ENCODE results near the gene EMC6.

DNA sequence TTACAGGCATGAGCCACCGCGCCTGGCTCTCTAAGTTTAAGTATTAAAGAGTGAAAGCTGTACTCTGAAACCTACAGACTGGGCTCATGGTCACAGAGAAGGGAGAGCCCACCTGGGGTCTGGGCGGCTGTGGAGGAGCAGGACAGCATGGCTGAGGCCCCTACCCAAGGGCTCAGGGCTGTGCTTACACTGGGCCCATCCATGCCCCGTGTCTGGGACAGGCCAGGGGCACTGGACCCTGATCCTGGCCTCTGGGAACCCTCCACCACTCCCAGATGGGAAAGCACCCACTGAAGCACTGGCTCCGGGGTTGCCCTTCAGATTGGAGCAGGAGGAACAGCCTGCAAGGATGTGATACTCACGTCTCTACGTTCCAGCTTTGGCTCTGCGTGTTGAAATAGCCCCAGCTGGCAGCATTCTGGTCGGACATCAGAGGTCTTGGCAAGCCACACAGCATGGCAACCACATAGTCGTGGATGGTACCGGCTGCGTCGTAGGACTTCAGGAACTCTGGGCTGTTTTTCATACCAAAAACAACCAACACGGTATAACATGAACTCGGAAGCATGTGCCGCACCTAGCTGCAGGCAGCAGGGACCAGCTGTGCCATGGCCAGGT lies 45.5 kb upstream of the EMC6 start:
- TF ChIP-seq, protein P1, sequence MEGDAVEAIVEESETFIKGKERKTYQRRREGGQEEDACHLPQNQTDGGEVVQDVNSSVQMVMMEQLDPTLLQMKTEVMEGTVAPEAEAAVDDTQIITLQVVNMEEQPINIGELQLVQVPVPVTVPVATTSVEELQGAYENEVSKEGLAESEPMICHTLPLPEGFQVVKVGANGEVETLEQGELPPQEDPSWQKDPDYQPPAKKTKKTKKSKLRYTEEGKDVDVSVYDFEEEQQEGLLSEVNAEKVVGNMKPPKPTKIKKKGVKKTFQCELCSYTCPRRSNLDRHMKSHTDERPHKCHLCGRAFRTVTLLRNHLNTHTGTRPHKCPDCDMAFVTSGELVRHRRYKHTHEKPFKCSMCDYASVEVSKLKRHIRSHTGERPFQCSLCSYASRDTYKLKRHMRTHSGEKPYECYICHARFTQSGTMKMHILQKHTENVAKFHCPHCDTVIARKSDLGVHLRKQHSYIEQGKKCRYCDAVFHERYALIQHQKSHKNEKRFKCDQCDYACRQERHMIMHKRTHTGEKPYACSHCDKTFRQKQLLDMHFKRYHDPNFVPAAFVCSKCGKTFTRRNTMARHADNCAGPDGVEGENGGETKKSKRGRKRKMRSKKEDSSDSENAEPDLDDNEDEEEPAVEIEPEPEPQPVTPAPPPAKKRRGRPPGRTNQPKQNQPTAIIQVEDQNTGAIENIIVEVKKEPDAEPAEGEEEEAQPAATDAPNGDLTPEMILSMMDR (IDR thresholded peaks at IDR 0.05): no peak
- no peak for TF ChIP-seq POLR2AphosphoS5 (IDR thresholded peaks at IDR 0.05)

All from gastroesophageal sphincter (tissue), 3 donors.